SK-N-DZ (cell line): ENCODE results near the gene NFYB.
"Not testable (repeated sequence)": the region's sequence is repeated elsewhere in the genome, so short reads cannot be mapped to it uniquely, and the experiment has no call there.

Experiments
- DNase-seq: peaks from one replicate; pipeline ENCODE4 v3.0.0-alpha.2; 2015; ENCODE audit warnings: low spot score
- small RNA-seq, 2 experiments: library from RNA; depleted of rRNA; stranded (forward); fragments of <200 nt; gene quantifications; one replicate each; pipeline ENCODE3, GENCODE V24; 2014

Gene NFYB

GRCh38 chr12:104115587-104115975, 22.4 kb downstream of the NFYB start:
- DNase-seq = no peak

DNA sequence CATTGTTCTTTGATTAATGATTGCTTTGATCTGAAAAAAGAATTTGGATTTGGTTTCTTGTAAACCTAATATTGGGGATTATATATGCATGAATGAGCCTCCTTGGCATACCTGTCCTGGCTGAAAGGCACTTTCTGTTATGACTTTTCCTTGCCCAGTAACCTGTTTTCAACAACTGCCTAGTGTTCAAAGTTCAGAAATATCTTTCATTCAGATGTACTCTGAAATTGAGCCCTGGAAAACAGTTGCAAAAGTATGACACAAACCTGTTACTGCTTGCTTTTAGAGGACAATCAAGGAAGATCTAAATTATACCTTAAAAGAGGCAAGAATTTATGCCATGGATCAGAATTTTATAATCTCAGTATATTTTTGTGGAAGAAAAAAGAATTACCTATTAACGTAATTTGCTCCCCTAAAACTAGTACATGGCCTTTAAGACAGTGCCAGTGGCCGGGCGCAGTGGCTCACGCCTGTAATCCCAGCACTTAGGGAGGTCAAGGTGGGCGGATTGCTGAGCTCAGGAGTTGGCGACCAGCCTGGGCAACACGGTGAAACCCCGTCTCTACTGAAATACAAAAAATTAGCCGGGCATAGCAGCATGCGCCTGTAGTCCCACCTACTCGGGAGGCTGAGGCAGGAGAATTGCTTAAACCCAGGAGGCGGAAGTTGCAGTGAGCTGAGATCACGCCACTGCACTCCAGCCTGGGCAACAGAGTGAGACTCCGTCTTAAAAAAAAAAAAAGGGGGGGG, 23.0 kb downstream of the NFYB start:
- DNase-seq = not testable (repeated sequence)

DNA sequence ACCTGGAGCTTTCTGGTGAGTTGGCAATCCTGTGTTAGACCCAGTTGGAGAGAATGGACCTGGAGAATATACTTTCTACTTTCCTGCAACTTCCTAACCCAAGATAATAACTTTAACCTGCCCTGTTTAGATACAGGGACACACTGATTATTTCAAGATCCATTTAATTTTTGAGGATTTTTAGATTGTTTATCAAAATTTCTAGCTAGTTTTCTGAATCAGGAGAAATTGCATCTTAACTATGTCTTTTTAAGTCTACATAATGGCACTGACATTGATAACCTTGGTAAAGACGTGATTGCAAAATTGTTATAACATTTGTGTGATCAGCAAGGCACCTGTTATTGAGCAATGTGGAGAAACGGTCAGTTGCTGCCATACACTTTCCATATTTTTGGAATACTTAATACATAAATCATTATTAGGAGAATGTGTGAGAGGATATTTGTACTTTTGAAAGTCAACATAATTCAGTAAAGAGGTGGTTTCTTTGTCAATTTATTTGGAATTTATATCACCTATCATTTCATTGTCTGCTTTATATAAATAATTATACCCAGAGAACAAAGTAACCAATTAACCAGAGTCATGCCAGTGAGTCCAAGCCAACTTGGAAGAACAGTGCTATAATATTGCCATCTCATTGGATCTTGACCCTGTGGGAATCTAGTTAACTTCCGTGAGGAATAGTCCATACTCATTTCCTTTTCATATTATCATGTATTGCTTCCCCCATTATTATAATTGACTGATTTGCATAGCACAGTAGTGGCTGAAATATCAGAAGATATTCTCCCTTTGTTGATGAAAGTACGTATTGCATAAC, 28.4 kb downstream of the NFYB start:
- no peak for DNase-seq

DNA sequence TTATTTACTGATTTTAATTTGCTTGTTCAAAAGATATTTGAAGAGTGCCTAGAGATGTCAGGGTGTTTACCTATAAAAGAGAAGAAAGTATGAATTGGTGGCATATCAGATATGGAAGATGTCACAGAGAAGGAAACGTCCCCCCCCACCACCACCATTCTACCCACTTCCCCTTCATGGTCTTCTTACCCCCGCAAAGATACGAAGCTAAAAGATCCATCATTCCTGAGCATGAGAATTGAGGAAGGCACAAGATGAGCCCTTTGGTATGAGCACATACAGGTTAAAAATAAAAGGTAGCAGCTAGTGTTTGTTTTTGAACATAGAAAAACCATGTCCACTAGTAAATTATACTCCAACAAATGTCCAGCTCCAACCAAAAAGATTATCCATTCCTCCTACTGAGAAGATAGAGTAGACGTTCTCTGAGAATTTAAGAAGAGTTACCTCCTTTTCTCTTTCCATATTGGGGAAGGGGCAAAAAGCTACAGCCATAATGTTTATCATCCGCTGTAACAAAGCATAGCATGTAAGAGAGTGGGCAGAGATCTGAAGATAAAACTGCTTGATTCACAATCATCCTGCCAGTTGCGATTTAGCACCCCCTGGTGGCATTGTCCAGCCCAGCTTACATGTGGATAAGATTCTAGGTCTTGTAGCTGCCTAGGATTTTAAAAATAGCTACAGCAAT, 29.1 kb downstream of the NFYB start:
- DNase-seq = peak; percentile 81

- DNase-seq = no peak
Observed at GRCh38 chr12:104106965-104107364, 31.0 kb downstream of the NFYB start.

GRCh38 chr12:104105461-104105860, 32.5 kb downstream of the NFYB start:
- no peak for DNase-seq

DNA sequence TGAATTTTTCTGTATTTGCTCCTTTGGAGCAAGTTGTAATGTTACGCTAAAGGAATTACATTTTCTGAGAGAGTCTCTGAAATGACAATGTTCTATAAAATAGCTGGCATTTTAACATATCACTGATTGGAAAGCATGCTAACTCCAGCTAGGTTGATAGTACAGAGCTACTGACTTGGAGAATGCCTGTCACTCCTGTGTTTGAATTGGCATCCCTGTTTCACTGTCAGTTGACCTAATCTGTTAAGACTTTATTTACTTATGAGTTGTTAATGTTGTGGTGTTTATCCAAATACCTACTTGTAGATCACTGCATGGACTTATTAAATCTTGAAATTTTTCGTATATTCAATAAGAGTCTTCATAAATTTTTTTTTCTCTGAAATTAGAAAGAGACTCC, 40.1 kb downstream of the NFYB start:
- no peak for DNase-seq

DNA sequence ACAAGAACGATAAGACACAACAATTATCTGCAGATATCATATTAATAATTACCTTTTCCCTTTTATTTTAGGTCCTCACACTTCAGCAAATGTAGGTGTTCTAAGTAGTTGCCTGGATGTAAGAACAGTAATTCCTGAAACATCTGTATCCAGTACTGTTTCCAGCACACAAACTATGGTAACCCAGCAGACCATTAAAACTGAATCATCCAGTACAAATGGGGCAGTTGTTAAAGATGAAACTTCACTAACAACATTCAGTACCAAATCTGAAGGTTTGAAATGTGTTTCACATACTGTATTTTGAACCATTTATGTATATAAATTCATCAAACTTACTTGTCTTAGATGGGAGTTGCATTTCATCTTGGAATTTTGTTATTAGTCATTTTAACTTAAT, 42.7 kb downstream of the NFYB start:
- DNase-seq = no peak

DNA sequence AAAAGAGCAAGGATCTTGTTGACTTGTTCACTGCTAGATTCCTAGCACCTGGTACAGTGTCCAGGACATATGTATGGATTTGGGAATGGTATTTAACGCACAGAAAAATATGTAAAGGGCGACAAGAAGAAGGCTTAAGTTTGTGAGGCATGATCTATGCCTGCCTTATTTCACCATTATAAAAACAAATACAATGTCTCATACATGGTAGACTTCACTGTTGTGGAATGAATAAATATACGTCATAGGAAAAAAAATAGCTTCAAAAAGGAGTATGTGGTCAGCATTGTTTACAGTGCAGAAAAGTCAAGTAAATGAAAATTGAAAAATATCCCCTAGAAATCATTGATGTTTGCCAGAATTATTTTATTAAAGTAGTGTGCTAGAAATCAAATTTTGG, 43.7 kb downstream of the NFYB start:
- DNase-seq = no peak

- DNase-seq = no peak
Observed at GRCh38 chr12:104091136-104091535, 46.9 kb downstream of the NFYB start.

GRCh38 chr12:104090685-104091084, 47.3 kb downstream of the NFYB start:
- DNase-seq = no peak

- no peak for DNase-seq
Observed at GRCh38 chr12:104083769-104084475, 54.1 kb downstream of the NFYB start.

GRCh38 chr12:104080764-104081163, 57.2 kb downstream of the NFYB start:
- DNase-seq = no peak

DNA sequence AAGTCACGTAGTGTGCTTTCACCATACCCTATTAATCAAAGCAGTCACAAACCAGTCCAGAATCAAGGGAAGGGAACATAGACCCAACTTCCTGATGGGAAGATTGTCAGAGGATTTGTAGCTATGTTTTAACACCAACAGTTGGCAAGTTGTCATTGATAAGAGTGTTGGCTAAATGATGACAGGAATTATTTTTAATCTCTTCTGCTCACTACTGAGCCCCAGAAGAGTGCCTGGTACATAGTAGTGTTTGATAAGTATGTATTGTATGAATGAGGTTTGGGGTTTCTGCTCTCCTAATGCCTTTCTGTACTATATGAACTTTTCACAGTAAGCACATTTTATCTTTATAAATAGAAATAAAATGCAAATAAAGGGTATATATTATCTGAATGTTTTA, 59.0 kb downstream of the NFYB start:
- DNase-seq = no peak

DNA sequence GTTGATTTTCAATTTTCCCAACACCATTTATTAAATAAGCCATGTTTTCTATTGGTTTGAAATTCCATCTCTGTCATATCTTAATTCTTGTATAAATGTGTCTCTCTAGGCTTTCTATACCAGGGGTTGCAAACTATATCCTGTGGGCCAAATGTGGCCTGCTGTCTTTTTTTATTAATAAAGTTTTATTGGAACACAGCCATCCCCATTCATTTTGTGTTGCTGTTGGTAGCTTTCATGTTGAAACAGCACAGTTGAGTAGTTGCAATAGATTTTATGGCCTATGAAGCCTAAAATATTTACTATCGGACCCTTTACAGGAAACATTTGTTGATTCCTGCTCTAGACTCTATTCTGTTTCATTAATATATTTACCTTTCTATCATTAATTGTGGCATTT, 64.3 kb downstream of the NFYB start:
- no peak for DNase-seq

DNA sequence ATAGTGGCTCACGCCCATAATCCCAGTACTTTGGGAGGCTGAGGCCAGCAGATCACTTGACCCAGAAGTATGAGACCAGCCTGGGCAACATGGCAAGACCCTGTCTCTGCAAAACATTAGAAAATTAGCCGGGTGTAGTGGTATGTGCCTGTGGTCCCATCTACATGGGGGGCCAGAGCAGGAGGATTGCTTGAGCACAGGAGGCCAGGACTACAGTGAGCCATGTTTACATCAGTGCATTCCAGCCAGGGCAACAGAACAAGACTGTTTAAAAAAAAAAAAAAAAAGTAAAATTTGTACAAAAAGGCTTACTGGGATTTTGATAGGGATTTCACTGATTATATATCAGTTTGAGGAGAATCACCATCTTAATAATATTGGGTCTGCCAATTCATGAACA, 65.9 kb downstream of the NFYB start:
- no peak for DNase-seq

Small RNAs within 50 kb of the gene (small RNA-seq; reads per million reads assigned to genes)
- 0 reads per million in 2 experiments for gene RNA5SP370
